Mammary epithelial cell (primary cell): ENCODE data around the gene TENM3.

Experiments
- CTCF ChIP-seq, 2 donors: IDR thresholded peaks in 1 of 2; conservative IDR thresholded peaks in 1 of 2; 2 replicates each; pipeline ENCODE4 v1.5.1; 2011 to 2012; ENCODE audit warnings: inconsistent platforms in 2 of 2, low read length in 2 of 2, mild to moderate bottlenecking in 2 of 2, control low read depth in 1 of 2, low read depth in 1 of 2; ENCODE audit not compliant: insufficient read depth in 1 of 2; ENCODE audit errors: extremely low read depth in 1 of 2
- EZH2 ChIP-seq: IDR thresholded peaks from 2 replicates; pipeline ENCODE4 v1.6.1; 2012; ENCODE audit warnings: low read length, inconsistent platforms, borderline replicate concordance

GRCh38 chr4:182261651-182262223, 18.5 kb downstream of the TENM3 start:
- TF ChIP-seq CTCF (conservative IDR thresholded peaks at IDR 0.05 in 1 of 2, IDR thresholded peaks at IDR 0.05 in 1 of 2; ENCODE audit: extremely low read depth in 1 of 2, insufficient read depth in 1 of 2, low read depth in 1 of 2, low read length in 2 of 2): no peak
- no peak for TF ChIP-seq EZH2
